Urinary bladder (tissue), 4 donors: ENCODE measurements around the gene FAM180A. TPM values are rescaled to one million over a fixed set of nuclear protein-coding genes. Genes with fewer than 3 reads are reported as not detected.

ENCODE experiments used
- DNase-seq: peaks from one replicate; pipeline ENCODE4 v3.0.0-alpha.2; 2015; ENCODE audit errors: extremely low spot score
- H3K27ac ChIP-seq: one replicate; pipeline ENCODE4 v1.5.1; 2013; ENCODE audit warnings: low read depth, mild to moderate bottlenecking, moderate library complexity
- H3K36me3 ChIP-seq: one replicate; pipeline ENCODE4 v1.6.1; 2013; ENCODE audit warnings: mild to moderate bottlenecking, moderate library complexity; ENCODE audit not compliant: insufficient read depth
- H3K4me1 ChIP-seq: one replicate; pipeline ENCODE4 v1.6.1; 2013; ENCODE audit warnings: mild to moderate bottlenecking, moderate library complexity; ENCODE audit not compliant: insufficient read depth
- H3K4me3 ChIP-seq: one replicate; pipeline ENCODE4 v1.5.1; 2013; ENCODE audit warnings: low read depth, low read length
- WGBS: extraction: QIAGEN DNeasy Blood & Tissue Kit; methylation state at CpG from one replicate; pipeline ENCODE4 v1.1.7; 2013; 5-methylcytosine and 5-hydroxymethylcytosine counted together
- polyA plus RNA-seq: library from polyadenylated mRNA; stranded (reverse); fragments of 200-250 nt; gene quantifications from one replicate; pipeline ENCODE4 v1.2.3, GENCODE V29; 2013
- total RNA-seq: library from RNA; depleted of rRNA; stranded (reverse); fragments of >200 nt; gene quantifications from one replicate; pipeline ENCODE4 v1.2.3, GENCODE V29; 2014
- donor health status: healthy with polysubstance abuse.
- donor health status: healthy.

FAM180A gene
- total and polyA plus RNA-seq, 2 donors = 0.63 to 2.9 TPM

GRCh38 chr7:135687466-135687865 is 61.1 kb downstream of the FAM180A start:
- WGBS = 0% methylated on average over 1 of the region's 1 CpG
- Histone ChIP-seq H3K36me3 (peaks cover under 1% of the 10 kb centered on the region), H3K4me3 (no peak overlapping the region), H3K27ac (no peak overlapping the region), H3K4me1 (no peaks in the 10 kb centered on the region)
- DNase-seq = no peak

- no peaks in the 10 kb centered on the region for H3K4me1 ChIP-seq
- no peak for DNase-seq
- no peaks in the 10 kb centered on the region for H3K36me3 ChIP-seq
- no peak overlapping the region for H3K4me3 ChIP-seq
- 88% methylated on average over 9 of the region's 9 CpGs for WGBS
- no peak overlapping the region for H3K27ac ChIP-seq
Measured at GRCh38 chr7:135685306-135686084, 63.1 kb downstream of the FAM180A start.

GRCh38 chr7:135684699-135685098 is 63.9 kb downstream of the FAM180A start:
- Histone ChIP-seq H3K4me1 (no peaks in the 10 kb centered on the region), H3K4me3 (no peak overlapping the region), H3K27ac (no peak overlapping the region), H3K36me3 (no peaks in the 10 kb centered on the region)
- WGBS = 81% methylated on average over 5 of the region's 5 CpGs
- no peak for DNase-seq

- H3K36me3 ChIP-seq = no peaks in the 10 kb centered on the region
- WGBS = 39% methylated on average over 3 of the region's 3 CpGs
- H3K4me1 ChIP-seq = no peaks in the 10 kb centered on the region
- no peak overlapping the region for H3K27ac ChIP-seq
- no peak overlapping the region for H3K4me3 ChIP-seq
- DNase-seq = no peak
Measured at GRCh38 chr7:135684136-135684535, 64.5 kb downstream of the FAM180A start.

GRCh38 chr7:135683609-135684008 is 65.0 kb downstream of the FAM180A start:
- no peak overlapping the region for H3K4me3 ChIP-seq
- no peaks in the 10 kb centered on the region for H3K36me3 ChIP-seq
- H3K4me1 ChIP-seq = no peaks in the 10 kb centered on the region
- DNase-seq = no peak
- WGBS = 84% methylated on average over 3 of the region's 3 CpGs
- no peak overlapping the region for H3K27ac ChIP-seq

- DNase-seq = no peak
- 82% methylated on average over 3 of the region's 3 CpGs for WGBS
- no peaks in the 10 kb centered on the region for H3K36me3 ChIP-seq
- no peaks in the 10 kb centered on the region for H3K4me1 ChIP-seq
- H3K27ac ChIP-seq = no peak overlapping the region
- no peak overlapping the region for H3K4me3 ChIP-seq
Measured at GRCh38 chr7:135682191-135682590, 66.4 kb downstream of the FAM180A start.

GRCh38 chr7:135681762-135682161 is 66.9 kb downstream of the FAM180A start:
- H3K27ac ChIP-seq = no peak overlapping the region
- H3K36me3 ChIP-seq = peaks cover 4% of the 10 kb centered on the region
- no peaks in the 10 kb centered on the region for H3K4me1 ChIP-seq
- WGBS = 61% methylated on average over 5 of the region's 5 CpGs
- DNase-seq = no peak
- H3K4me3 ChIP-seq = no peak overlapping the region

Other genes with a start within 250 kb of the FAM180A start
- gene CNOT4, start 238.7 kb downstream of the FAM180A start, total RNA-seq = 36.1 TPM
- gene CNOT4, start 238.7 kb downstream of the FAM180A start, polyA plus RNA-seq = 11.7 TPM
- 50.6 TPM for gene NUP205, start 190.9 kb downstream of the FAM180A start, total RNA-seq
- 21.4 TPM for gene NUP205, start 190.9 kb downstream of the FAM180A start, polyA plus RNA-seq
- 36.7 TPM for gene STMP1, start 86.3 kb downstream of the FAM180A start, total RNA-seq
- gene STMP1, start 86.3 kb downstream of the FAM180A start, polyA plus RNA-seq = 34.2 TPM
- not detected for gene SLC13A4, start 20.6 kb downstream of the FAM180A start, total RNA-seq
- 0.03 TPM for gene SLC13A4, start 20.6 kb downstream of the FAM180A start, polyA plus RNA-seq
- gene MTPN, start 228.5 kb upstream of the FAM180A start, total RNA-seq = 148 TPM
- 118 TPM for gene MTPN, start 228.5 kb upstream of the FAM180A start, polyA plus RNA-seq